K562 (cell line): ENCODE measurements around the gene S100A8. TPM values are rescaled to one million over a fixed set of nuclear protein-coding genes. Genes with fewer than 3 reads are reported as not detected.

Experiments
- ATAC-seq: fragments of 200-7000 bp; cut with Tn5 transposase; 3 replicates; pipeline ENCODE4 v1.9.1; 2020; ENCODE audit warnings: moderate library complexity
- BruUV-seq: library from RNA; stranded (reverse); fragments of 400-500 nt; replicated peaks from 2 replicates; lab custom pipeline; 2021; lab: Mats Ljungman, UMichigan
- CTCF ChIA-PET: fragments of 300-600 bp; formaldehyde crosslinking; extraction: SDS; loops from one replicate; lab custom pipeline; 2021; ENCODE audit warnings: low intra/inter-chr PET ratio; lab: Yijun Ruan, JAX
- POLR2A ChIA-PET: fragments of 300-600, 350-650 bp; sonication (Branson Sonifier 250); formaldehyde crosslinking; extraction: SDS; loops from one replicate; lab custom pipeline; 2021; ENCODE audit warnings: antibody characterized with exemption, inconsistent platforms; lab: Yijun Ruan, JAX
- DNase-seq, 4 experiments: peaks; one replicate each; pipeline versions ENCODE4 v3.0.0 to v3.0.0-alpha.2; 2011 to 2018; ENCODE audit warnings: low spot score in 3 of 4, mixed read lengths in 3 of 4; ENCODE audit errors: extremely low read depth in 1 of 4
- FAIRE-seq: peaks from 2 replicates; lab custom pipeline; 2011; peaks lifted over from hg19 to GRCh38; lab: Jason Lieb, UNC
- H2AFZ ChIP-seq: 2 replicates; pipeline ENCODE4 v1.6.0; 2011; ENCODE audit warnings: low read depth, low read length, control low read depth, inconsistent platforms
- H3K27ac ChIP-seq: fragments of 200-600 bp; 3 replicates; pipeline ENCODE4 v1.8.0; 2011; ENCODE audit warnings: low read depth, mild to moderate bottlenecking, control low read depth, inconsistent platforms, low read length, moderate library complexity, mixed read lengths; ENCODE audit errors: extremely low read depth
- H3K27me3 ChIP-seq, 2 experiments: fragments of 300-600 bp in 1 of 2; 2 replicates in 1 of 2; 3 replicates in 1 of 2; pipeline versions ENCODE4 v1.6.0 to v1.8.0; 2011; ENCODE audit warnings: inconsistent platforms in 2 of 2, low read length in 2 of 2, mild to moderate bottlenecking in 1 of 2, mixed read lengths in 1 of 2, moderate library complexity in 1 of 2; ENCODE audit not compliant: control insufficient read depth in 2 of 2, insufficient read depth in 2 of 2
- H3K36me3 ChIP-seq: fragments of 300-600 bp; 3 replicates; pipeline ENCODE4 v1.8.0; 2011; ENCODE audit warnings: mild to moderate bottlenecking, low read length, inconsistent platforms; ENCODE audit not compliant: control insufficient read depth, insufficient read depth
- H3K4me1 ChIP-seq, 2 experiments: fragments of 200-600 bp in 1 of 2; replicated peaks in 1 of 2; 2 replicates in 1 of 2; 3 replicates in 1 of 2; pipeline versions ENCODE4 v1.5.1 to v1.8.0; 2011; ENCODE audit warnings: inconsistent platforms in 2 of 2, low read length in 2 of 2, mild to moderate bottlenecking in 1 of 2, mixed read lengths in 1 of 2, moderate library complexity in 1 of 2; ENCODE audit not compliant: control insufficient read depth in 2 of 2, insufficient read depth in 2 of 2
- H3K4me2 ChIP-seq: 2 replicates; pipeline ENCODE4 v1.6.1; 2011; ENCODE audit warnings: low read length, control low read depth, inconsistent platforms, mixed read lengths; ENCODE audit not compliant: insufficient read depth
- H3K4me3 ChIP-seq: fragments of 200-600 bp; sonication (generic), shearing (Covaris generic); 2 replicates; pipeline ENCODE4 v1.5.1; 2016; ENCODE audit warnings: control low read depth, inconsistent platforms
- H3K79me2 ChIP-seq: fragments of 200-600 bp; 3 replicates; pipeline ENCODE4 v1.8.0; 2011; ENCODE audit warnings: low read length, inconsistent platforms; ENCODE audit not compliant: control insufficient read depth, insufficient read depth
- H3K9ac ChIP-seq, 2 experiments: 2 replicates each; pipeline versions ENCODE4 v1.6.0 to v1.6.1; 2011; ENCODE audit warnings: low read depth in 2 of 2, low read length in 2 of 2, control low read depth in 1 of 2, inconsistent platforms in 1 of 2, mild to moderate bottlenecking in 1 of 2, mixed read lengths in 1 of 2; ENCODE audit not compliant: insufficient read depth in 1 of 2
- H3K9me1 ChIP-seq: one replicate; pipeline ENCODE4 v1.6.0; 2011; ENCODE audit warnings: inconsistent platforms, mild to moderate bottlenecking, low read length, moderate library complexity; ENCODE audit not compliant: control insufficient read depth, insufficient read depth
- H3K9me3 ChIP-seq: replicated peaks from 2 replicates; pipeline ENCODE4 v1.5.1; 2011; ENCODE audit warnings: low read depth, low read length, inconsistent platforms; ENCODE audit not compliant: control insufficient read depth, insufficient read depth
- H4K20me1 ChIP-seq: replicated peaks from 2 replicates; pipeline ENCODE4 v1.6.1; 2011; ENCODE audit warnings: low read length, inconsistent platforms, mixed read lengths; ENCODE audit not compliant: control insufficient read depth, insufficient read depth
- FOXJ3 ChIP-seq: sonication (generic); formaldehyde crosslinking; IDR thresholded peaks from 2 replicates; pipeline ENCODE4 v1.4.0; 2020; ENCODE audit warnings: mild to moderate bottlenecking, missing genetic modification reagents
- MCM5 ChIP-seq: fragments of 450-650 bp; IDR thresholded peaks from 2 replicates; pipeline ENCODE4 v1.6.1; 2016; ENCODE audit warnings: low read depth
- POLR2B ChIP-seq: fragments of 450-650 bp; IDR thresholded peaks from 2 replicates; pipeline ENCODE4 v1.6.1; 2018; ENCODE audit warnings: low read depth; ENCODE audit not compliant: partially characterized antibody
- ZNF263 ChIP-seq: sonication (generic); formaldehyde crosslinking; IDR thresholded peaks from 2 replicates; pipeline ENCODE4 v1.8.0; 2022; ENCODE audit warnings: mild to moderate bottlenecking, missing genetic modification reagents, borderline replicate concordance
- WGBS: fragments of 100-300 bp; shearing (Covaris generic); methylation state at CpG from one replicate; pipeline ENCODE4 v1.1.6; 2016; ENCODE audit warnings: low coverage, mixed read lengths; ENCODE audit not compliant: insufficient coverage; ENCODE audit errors: missing lambda C conversion rate; 5-methylcytosine and 5-hydroxymethylcytosine counted together
- in situ Hi-C: fragments of 300-500 bp; cut with MboI; formaldehyde crosslinking; loops from 4 replicates; pipeline ENCODE4 v1.15.0; 2018; ENCODE audit warnings: inconsistent platforms, mixed read lengths
- intact Hi-C: fragments of 100-400 bp; cut with micrococcal nuclease; formaldehyde crosslinking; loops from 2 replicates; pipeline ENCODE4 v1.14.2; 2022
- polyA plus RNA-seq, 8 experiments: library from polyadenylated mRNA; depleted of rRNA in 4 of 8; stranded (reverse) in 5 of 8; unstranded in 3 of 8; fragments of >200 nt; fragmentation: Nextera tagmentation in 2 of 8; fragmentation: Illumina TruSeq in 1 of 8; extraction: Ambion mirVana in 2 of 8; extraction: Trizol in 1 of 8; gene quantifications; 2 replicates each; pipeline versions ENCODE4 v1.2.1 to v1.2.3, GENCODE V29; 2011 to 2014; ENCODE audit warnings: inconsistent platforms in 1 of 8, missing spikeins in 1 of 8
- total RNA-seq, 7 experiments: library from RNA; depleted of rRNA in 6 of 7; stranded (reverse); fragments of >200 nt in 6 of 7; fragmentation: Illumina TruSeq in 2 of 7; extraction: Trizol in 2 of 7; gene quantifications; 2 replicates each; pipeline versions ENCODE4 v1.2.1 to v1.2.3, GENCODE V29; 2011 to 2021; ENCODE audit warnings: low replicate concordance in 1 of 7
- TF ChIP-seq, protein P1 (sequence below): fragments of 450-650 bp; IDR thresholded peaks from 2 replicates; pipeline ENCODE4 v1.6.1; 2016; ENCODE audit warnings: mild to moderate bottlenecking, moderate library complexity

The S100A8 gene
- total and polyA plus RNA-seq, 9 of the 15 experiments (the other 6 are each of a cell fraction or from before 2014, with no cell fraction given): 0.15 to 0.60 TPM; not detected in 7

DNA sequence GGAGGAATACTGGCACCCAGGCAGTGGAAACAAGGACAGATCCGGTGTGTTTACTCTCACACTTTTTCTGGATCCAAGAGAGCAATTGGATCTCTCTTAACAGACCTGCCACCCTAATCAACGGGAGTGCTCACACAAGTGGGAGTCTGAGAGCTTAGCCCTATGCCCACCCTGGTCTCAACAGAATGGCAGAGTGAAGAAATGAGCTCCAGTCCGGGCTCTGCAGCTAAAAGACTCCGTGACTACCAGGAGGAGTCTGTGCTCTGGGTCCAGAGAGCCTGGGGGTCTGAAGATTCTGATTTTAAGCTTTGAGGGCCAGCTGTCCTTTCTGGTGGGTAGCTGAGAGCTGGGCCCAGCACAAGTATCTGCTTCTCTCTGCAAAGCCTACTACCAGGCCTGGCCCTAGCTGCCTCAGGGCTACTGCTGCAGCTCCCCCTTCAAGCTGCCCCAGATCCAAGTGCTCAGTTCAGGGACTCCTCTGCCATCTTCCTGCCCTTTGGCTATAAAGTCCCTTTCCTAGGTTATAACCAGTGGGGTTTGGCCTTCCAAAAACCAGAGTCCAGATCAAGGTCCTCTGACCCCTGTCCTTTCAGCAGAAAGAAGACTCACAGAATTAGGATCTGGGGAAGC is 29.3 kb downstream of the S100A8 start:
- Histone ChIP-seq H2AFZ (no peak overlapping the region), H3K9ac (no peak overlapping the region), H3K79me2 (no peaks in the 10 kb centered on the region), H3K4me1 (peaks cover 0 to 5% of the 10 kb centered on the region in 2 experiments; a peak in 1 of 5 replicates), H3K9me3 (no peaks in the 10 kb centered on the region), H3K4me3 (no peak overlapping the region), H3K27ac (no peak overlapping the region), H3K36me3 (no peaks in the 10 kb centered on the region), H3K27me3 (peaks cover 3 to 61% of the 10 kb centered on the region in 2 experiments; a peak in 4 of 5 replicates), H3K4me2 (no peak overlapping the region), H3K9me1 (no peaks in the 10 kb centered on the region), H4K20me1 (no peaks in the 10 kb centered on the region; the same call in 1 of the 2 replicates)
- ATAC-seq (no peak), DNase-seq (no peak), FAIRE-seq (no peak)
- ChIA-PET POLR2A (interaction anchor here (0.7 kb wide), 1 partner anchor 273 kb away, joined by 3 read pairs; the partner anchor contains the start of gene CHTOP), CTCF (no interaction called here)
- intact Hi-C loops: no loop called here
- WGBS: 3% methylated on average over 4 of the region's 4 CpGs
- BruUV-seq: no TSS peak
- in situ Hi-C loops: no loop called here
- TF ChIP-seq, protein P1, sequence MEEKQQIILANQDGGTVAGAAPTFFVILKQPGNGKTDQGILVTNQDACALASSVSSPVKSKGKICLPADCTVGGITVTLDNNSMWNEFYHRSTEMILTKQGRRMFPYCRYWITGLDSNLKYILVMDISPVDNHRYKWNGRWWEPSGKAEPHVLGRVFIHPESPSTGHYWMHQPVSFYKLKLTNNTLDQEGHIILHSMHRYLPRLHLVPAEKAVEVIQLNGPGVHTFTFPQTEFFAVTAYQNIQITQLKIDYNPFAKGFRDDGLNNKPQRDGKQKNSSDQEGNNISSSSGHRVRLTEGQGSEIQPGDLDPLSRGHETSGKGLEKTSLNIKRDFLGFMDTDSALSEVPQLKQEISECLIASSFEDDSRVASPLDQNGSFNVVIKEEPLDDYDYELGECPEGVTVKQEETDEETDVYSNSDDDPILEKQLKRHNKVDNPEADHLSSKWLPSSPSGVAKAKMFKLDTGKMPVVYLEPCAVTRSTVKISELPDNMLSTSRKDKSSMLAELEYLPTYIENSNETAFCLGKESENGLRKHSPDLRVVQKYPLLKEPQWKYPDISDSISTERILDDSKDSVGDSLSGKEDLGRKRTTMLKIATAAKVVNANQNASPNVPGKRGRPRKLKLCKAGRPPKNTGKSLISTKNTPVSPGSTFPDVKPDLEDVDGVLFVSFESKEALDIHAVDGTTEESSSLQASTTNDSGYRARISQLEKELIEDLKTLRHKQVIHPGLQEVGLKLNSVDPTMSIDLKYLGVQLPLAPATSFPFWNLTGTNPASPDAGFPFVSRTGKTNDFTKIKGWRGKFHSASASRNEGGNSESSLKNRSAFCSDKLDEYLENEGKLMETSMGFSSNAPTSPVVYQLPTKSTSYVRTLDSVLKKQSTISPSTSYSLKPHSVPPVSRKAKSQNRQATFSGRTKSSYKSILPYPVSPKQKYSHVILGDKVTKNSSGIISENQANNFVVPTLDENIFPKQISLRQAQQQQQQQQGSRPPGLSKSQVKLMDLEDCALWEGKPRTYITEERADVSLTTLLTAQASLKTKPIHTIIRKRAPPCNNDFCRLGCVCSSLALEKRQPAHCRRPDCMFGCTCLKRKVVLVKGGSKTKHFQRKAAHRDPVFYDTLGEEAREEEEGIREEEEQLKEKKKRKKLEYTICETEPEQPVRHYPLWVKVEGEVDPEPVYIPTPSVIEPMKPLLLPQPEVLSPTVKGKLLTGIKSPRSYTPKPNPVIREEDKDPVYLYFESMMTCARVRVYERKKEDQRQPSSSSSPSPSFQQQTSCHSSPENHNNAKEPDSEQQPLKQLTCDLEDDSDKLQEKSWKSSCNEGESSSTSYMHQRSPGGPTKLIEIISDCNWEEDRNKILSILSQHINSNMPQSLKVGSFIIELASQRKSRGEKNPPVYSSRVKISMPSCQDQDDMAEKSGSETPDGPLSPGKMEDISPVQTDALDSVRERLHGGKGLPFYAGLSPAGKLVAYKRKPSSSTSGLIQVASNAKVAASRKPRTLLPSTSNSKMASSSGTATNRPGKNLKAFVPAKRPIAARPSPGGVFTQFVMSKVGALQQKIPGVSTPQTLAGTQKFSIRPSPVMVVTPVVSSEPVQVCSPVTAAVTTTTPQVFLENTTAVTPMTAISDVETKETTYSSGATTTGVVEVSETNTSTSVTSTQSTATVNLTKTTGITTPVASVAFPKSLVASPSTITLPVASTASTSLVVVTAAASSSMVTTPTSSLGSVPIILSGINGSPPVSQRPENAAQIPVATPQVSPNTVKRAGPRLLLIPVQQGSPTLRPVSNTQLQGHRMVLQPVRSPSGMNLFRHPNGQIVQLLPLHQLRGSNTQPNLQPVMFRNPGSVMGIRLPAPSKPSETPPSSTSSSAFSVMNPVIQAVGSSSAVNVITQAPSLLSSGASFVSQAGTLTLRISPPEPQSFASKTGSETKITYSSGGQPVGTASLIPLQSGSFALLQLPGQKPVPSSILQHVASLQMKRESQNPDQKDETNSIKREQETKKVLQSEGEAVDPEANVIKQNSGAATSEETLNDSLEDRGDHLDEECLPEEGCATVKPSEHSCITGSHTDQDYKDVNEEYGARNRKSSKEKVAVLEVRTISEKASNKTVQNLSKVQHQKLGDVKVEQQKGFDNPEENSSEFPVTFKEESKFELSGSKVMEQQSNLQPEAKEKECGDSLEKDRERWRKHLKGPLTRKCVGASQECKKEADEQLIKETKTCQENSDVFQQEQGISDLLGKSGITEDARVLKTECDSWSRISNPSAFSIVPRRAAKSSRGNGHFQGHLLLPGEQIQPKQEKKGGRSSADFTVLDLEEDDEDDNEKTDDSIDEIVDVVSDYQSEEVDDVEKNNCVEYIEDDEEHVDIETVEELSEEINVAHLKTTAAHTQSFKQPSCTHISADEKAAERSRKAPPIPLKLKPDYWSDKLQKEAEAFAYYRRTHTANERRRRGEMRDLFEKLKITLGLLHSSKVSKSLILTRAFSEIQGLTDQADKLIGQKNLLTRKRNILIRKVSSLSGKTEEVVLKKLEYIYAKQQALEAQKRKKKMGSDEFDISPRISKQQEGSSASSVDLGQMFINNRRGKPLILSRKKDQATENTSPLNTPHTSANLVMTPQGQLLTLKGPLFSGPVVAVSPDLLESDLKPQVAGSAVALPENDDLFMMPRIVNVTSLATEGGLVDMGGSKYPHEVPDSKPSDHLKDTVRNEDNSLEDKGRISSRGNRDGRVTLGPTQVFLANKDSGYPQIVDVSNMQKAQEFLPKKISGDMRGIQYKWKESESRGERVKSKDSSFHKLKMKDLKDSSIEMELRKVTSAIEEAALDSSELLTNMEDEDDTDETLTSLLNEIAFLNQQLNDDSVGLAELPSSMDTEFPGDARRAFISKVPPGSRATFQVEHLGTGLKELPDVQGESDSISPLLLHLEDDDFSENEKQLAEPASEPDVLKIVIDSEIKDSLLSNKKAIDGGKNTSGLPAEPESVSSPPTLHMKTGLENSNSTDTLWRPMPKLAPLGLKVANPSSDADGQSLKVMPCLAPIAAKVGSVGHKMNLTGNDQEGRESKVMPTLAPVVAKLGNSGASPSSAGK: no peak
- TF ChIP-seq ZNF263 (CRISPR knock-in tag): no peak
- TF ChIP-seq POLR2B: no peak
- TF ChIP-seq FOXJ3 (CRISPR knock-in tag): no peak
- no peak for TF ChIP-seq MCM5
